ENCODE measurements around the gene AP2B1. TPM values are rescaled to one million over a fixed set of nuclear protein-coding genes. Genes with fewer than 3 reads are reported as not detected.
"Not testable (repeated sequence)": the region's sequence is repeated elsewhere in the genome, so short reads cannot be mapped to it uniquely, and the experiment has no call there.

The AP2B1 gene
- total RNA-seq, 2 experiments from 2014 or later, result 161 to 172 TPM

DNA sequence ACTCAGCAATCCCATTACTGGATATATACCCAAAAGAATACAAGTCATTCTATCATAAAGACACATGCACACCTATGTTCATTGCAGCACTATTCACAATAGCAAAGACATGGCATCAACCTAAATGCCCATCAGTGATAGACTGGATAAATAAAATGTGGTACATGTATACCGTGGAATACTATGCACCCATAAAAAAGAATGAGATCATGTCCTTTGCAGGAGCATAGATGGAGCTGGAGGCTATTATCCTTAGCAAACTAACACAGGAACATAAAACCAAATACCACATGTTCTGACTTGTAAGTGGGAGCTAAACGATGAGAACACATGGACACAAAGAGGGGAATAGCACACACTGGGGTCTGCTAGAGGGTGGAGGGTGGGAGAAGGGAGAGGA, 116.2 kb downstream of the AP2B1 start:
- H3K27me3 Mint-ChIP-seq (ENCODE audit: low read depth); ATAC-seq; H3K4me3 Mint-ChIP-seq; H3K9me3 Mint-ChIP-seq (ENCODE audit: insufficient read depth); H3K4me1 Mint-ChIP-seq (ENCODE audit: low read depth); H3K27ac Mint-ChIP-seq; POLR2A ChIA-PET; DNase-seq: not testable (repeated sequence)
- H3K36me3 Mint-ChIP-seq (ENCODE audit: low read depth), result peaks cover 20% of the 10 kb centered on the region
- CTCF ChIA-PET, result interaction anchor here (1.5 kb wide), 1 partner anchor 44 kb away, joined by 3 read pairs; no protein-coding TSS in a partner anchor

DNA sequence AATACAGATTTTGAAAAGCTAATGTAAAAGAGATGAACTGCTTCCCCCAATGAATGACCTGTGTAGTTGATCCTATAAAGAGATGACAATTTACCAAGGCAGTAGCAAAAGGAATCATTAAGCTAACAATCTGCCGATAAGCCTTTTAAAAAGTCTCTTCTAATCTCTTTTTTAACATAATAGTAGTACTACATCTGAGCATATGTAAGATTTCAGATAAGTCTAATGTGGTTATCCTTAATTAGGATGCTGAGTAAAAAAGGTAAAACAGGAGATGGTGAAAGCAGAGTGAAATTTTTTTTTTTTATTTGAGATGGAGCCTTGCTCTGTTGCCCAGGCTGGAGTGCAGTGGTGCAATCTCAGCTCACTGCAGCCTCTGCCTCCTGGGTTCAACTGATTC, 118.1 kb downstream of the AP2B1 start:
- Mint-ChIP-seq H3K4me1 (ENCODE audit: low read depth) (peaks cover 9% of the 10 kb centered on the region), H3K27ac (no peak overlapping the region), H3K9me3 (ENCODE audit: insufficient read depth) (no peaks in the 10 kb centered on the region), H3K4me3 (no peak overlapping the region), H3K27me3 (ENCODE audit: low read depth) (no peaks in the 10 kb centered on the region), H3K36me3 (ENCODE audit: low read depth) (peaks cover 24% of the 10 kb centered on the region)
- ATAC-seq (no peak), DNase-seq (no peak)
- ChIA-PET CTCF (interaction anchor here (0.7 to 1.5 kb wide), 5 partner anchors 9 to 353 kb away, joined by 3 to 5 read pairs (median 3); no protein-coding TSS in a partner anchor), POLR2A (no interaction called here)

DNA sequence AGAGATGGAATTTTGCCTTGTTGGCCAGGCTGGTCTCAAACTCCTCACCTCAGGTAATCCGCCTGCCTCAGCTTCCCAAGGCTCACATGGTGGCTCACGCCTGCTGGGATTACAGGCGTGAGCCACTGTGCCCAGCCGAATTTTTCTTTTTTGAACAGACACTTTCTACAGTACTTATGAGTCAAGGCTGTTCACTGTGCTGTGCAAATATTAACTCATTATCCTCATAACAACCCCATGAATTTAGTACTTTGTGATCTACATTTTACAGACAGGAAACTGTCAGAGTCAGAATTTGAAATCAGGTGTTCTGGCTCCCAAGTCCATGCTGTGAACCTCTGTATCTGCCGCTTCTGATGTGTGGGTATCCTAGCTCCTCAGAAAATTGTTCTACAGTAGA, 118.6 kb downstream of the AP2B1 start:
- CTCF ChIA-PET, result interaction anchor here (1.0 to 1.5 kb wide), 4 partner anchors 8 to 61 kb away, joined by 3 to 5 read pairs (median 4); no protein-coding TSS in a partner anchor
- Mint-ChIP-seq H3K36me3 (ENCODE audit: low read depth) (peaks cover 28% of the 10 kb centered on the region), H3K9me3 (ENCODE audit: insufficient read depth) (no peaks in the 10 kb centered on the region), H3K4me1 (ENCODE audit: low read depth) (peaks cover 9% of the 10 kb centered on the region), H3K27me3 (ENCODE audit: low read depth) (no peaks in the 10 kb centered on the region), H3K27ac (no peak overlapping the region), H3K4me3 (no peak overlapping the region)
- DNase-seq (no peak), ATAC-seq (no peak)
- POLR2A ChIA-PET, result no interaction called here

DNA sequence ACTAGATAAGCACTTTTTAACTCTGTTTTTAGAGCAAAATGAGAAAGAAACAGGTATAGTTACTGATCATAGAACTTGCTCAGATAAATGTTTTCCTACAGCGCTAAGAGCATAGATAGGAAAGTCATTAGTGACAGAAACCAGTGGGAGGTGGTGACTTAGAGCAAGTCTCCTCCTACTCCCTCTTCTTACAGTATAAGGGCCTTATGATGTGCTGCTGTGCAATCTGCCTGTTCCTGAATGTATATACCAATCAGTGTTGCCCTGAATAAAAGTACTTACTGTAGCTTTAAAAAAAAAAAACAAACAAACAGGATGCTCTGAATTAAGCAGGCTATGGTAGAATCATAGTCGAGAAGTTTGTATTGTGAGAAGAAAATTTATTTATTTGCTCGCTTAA, 121.0 kb downstream of the AP2B1 start:
- ChIA-PET POLR2A (no interaction called here), CTCF (interaction anchor here (1.2 kb wide), 2 partner anchors 10 to 39 kb away, joined by 3 to 5 read pairs; no protein-coding TSS in a partner anchor)
- no peaks in the 10 kb centered on the region for H3K27me3 Mint-ChIP-seq (ENCODE audit: low read depth)
- peaks cover 22% of the 10 kb centered on the region for H3K36me3 Mint-ChIP-seq (ENCODE audit: low read depth)
- H3K4me1 Mint-ChIP-seq (ENCODE audit: low read depth), result peaks cover 9% of the 10 kb centered on the region
- no peak overlapping the region for H3K27ac Mint-ChIP-seq
- DNase-seq (no peak), ATAC-seq (no peak)
- no peaks in the 10 kb centered on the region for H3K9me3 Mint-ChIP-seq (ENCODE audit: insufficient read depth)
- no peak overlapping the region for H3K4me3 Mint-ChIP-seq

DNA sequence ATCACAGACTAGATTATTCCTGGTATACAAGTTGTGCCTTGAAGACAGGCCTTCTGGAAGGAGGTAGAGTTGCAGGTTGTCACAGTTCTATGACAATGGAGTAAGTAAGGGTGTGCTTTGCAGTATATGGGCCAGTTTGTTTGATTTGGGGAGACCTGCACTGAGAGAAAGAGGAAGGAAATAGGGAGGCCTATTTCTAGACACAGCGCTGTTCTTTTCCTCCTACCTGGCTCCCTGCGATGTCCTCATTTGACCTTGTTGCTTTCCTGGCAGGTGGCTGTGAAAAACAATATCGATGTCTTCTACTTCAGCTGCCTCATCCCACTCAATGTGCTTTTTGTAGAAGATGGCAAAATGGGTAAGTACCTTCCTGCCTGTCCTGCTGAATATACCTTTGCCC, 121.8 kb downstream of the AP2B1 start:
- Mint-ChIP-seq H3K9me3 (ENCODE audit: insufficient read depth) (no peaks in the 10 kb centered on the region), H3K36me3 (ENCODE audit: low read depth) (peaks cover 18% of the 10 kb centered on the region), H3K27ac (no peak overlapping the region), H3K4me1 (ENCODE audit: low read depth) (peaks cover 9% of the 10 kb centered on the region), H3K4me3 (no peak overlapping the region), H3K27me3 (ENCODE audit: low read depth) (no peaks in the 10 kb centered on the region)
- ATAC-seq (no peak), DNase-seq (no peak)
- CTCF ChIA-PET, result interaction anchor here (1.2 to 1.6 kb wide), 3 partner anchors 39 to 95 kb away, joined by 3 to 6 read pairs (median 5); no protein-coding TSS in a partner anchor
- POLR2A ChIA-PET, result no interaction called here

DNA sequence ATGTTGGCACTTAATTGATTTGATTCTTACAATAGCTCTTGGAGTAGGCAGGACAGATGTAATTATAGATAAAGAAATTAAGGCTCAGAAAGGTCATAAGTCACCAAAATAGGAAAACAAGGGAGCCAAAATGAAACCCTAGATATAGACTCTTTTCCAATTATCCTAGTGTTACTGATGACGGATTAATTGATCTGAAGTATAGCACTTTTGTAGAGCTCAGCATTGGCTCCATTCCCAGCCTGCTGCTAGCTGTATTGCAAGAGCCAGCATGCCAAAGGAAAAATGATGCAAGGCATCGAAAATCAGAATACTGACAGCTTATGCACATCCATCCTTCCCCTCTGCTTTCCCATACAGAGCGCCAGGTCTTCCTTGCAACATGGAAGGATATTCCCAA, 122.8 kb downstream of the AP2B1 start:
- ATAC-seq, result no peak
- Mint-ChIP-seq H3K36me3 (ENCODE audit: low read depth) (peaks cover 18% of the 10 kb centered on the region), H3K27ac (no peak overlapping the region), H3K4me3 (no peak overlapping the region), H3K9me3 (ENCODE audit: insufficient read depth) (no peaks in the 10 kb centered on the region), H3K4me1 (ENCODE audit: low read depth) (peaks cover 9% of the 10 kb centered on the region), H3K27me3 (ENCODE audit: low read depth) (no peaks in the 10 kb centered on the region)
- POLR2A ChIA-PET, result no interaction called here
- no peak for DNase-seq
- CTCF ChIA-PET, result interaction anchor here (1.1 to 1.6 kb wide), 3 partner anchors 54 to 260 kb away, joined by 3 to 6 read pairs (median 5); no protein-coding TSS in a partner anchor

DNA sequence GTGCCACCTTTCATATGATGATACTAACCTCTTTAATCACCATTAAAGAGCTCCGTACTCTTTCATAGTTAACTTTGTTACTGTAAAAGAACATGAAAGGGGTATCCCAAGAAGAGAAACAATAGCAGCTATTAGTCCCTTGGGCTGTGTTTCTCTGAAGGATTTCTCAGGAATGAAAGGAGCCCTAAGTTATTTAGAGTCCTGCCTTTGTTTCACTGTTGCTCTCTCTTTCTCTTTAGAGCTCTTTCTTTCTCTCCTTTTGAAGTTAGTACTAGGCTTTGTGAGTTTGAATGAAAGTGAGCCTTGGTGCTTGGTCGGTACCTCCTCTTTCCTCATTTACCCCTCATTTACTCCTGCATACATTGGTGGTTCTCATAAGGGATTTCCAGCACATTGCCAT, 123.8 kb downstream of the AP2B1 start:
- H3K36me3 Mint-ChIP-seq (ENCODE audit: low read depth), result peaks cover 18% of the 10 kb centered on the region
- H3K4me3 Mint-ChIP-seq, result no peak overlapping the region
- ChIA-PET POLR2A (no interaction called here), CTCF (interaction anchor here (0.9 to 1.9 kb wide), 2 partner anchors 36 to 53 kb away, joined by 3 to 6 read pairs; no protein-coding TSS in a partner anchor)
- H3K27ac Mint-ChIP-seq, result no peak overlapping the region
- H3K4me1 Mint-ChIP-seq (ENCODE audit: low read depth), result peaks cover 7% of the 10 kb centered on the region
- H3K27me3 Mint-ChIP-seq (ENCODE audit: low read depth), result no peaks in the 10 kb centered on the region
- no peaks in the 10 kb centered on the region for H3K9me3 Mint-ChIP-seq (ENCODE audit: insufficient read depth)
- no peak for DNase-seq
- no peak for ATAC-seq

DNA sequence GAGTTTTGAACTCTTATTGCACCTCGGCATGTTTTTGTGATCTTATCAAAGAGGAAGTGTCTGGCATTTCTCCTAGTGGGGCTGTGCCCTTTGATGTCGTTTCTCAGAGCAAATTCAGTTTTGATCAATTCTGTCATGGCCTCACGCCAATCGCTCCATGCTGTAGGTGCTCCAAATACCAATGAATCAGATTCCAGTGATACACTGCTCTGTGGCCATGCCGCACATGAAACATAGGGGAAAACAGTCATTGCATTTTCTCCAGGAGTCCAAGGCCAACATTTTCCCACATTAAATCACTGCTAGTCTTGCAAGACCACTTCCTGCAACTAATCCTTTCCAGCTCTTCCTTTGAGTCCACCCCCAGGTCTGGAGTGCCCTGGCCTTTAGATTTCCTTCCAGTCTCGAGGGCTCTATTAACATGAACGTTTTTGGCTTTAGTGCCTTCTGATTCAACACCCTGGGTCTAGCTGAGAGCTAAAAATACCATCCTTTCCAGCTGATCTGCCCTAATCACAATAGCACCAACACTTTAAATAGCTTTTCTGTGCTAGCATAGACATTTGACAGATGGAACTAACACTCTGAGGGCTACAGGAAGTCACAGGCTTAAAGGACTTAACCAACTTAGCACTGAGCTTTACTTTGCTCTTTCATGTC, 126.1 kb downstream of the AP2B1 start:
- no peaks in the 10 kb centered on the region for H3K27me3 Mint-ChIP-seq (ENCODE audit: low read depth)
- DNase-seq, result no peak
- peaks cover 25% of the 10 kb centered on the region for H3K36me3 Mint-ChIP-seq (ENCODE audit: low read depth)
- no peak for ATAC-seq
- peaks cover 7% of the 10 kb centered on the region for H3K4me1 Mint-ChIP-seq (ENCODE audit: low read depth)
- H3K4me3 Mint-ChIP-seq, result no peak overlapping the region
- no peaks in the 10 kb centered on the region for H3K9me3 Mint-ChIP-seq (ENCODE audit: insufficient read depth)
- no peak overlapping the region for H3K27ac Mint-ChIP-seq
- CTCF ChIA-PET, result interaction anchor here (1.1 to 1.3 kb wide), 3 partner anchors 8 to 100 kb away, joined by 3 to 8 read pairs (median 4); no protein-coding TSS in a partner anchor
- POLR2A ChIA-PET, result no interaction called here

DNA sequence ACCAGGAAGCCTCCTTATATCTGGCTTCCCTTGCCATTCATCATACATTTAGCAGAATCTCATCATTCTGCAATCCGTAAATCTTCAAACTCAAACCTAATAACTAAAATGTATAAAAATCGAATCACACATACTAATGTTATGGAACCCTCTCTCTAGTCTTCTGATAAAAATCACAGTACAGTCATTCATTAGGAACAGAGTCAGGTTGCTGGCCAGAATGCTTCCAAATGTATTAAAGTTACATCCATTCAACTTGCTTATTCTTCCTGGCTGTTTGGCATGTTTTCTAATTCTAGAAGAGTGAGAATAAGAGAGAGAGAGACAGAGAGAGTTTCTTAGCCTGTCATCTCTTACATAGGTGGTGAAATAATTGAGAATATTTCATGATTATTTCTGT, 127.9 kb downstream of the AP2B1 start:
- no peak for ATAC-seq
- Mint-ChIP-seq H3K27me3 (ENCODE audit: low read depth) (no peaks in the 10 kb centered on the region), H3K4me1 (ENCODE audit: low read depth) (no peaks in the 10 kb centered on the region), H3K4me3 (no peak overlapping the region), H3K9me3 (ENCODE audit: insufficient read depth) (no peaks in the 10 kb centered on the region), H3K27ac (no peak overlapping the region), H3K36me3 (ENCODE audit: low read depth) (peaks cover 28% of the 10 kb centered on the region)
- ChIA-PET POLR2A (no interaction called here), CTCF (no interaction called here)
- no peak for DNase-seq

DNA sequence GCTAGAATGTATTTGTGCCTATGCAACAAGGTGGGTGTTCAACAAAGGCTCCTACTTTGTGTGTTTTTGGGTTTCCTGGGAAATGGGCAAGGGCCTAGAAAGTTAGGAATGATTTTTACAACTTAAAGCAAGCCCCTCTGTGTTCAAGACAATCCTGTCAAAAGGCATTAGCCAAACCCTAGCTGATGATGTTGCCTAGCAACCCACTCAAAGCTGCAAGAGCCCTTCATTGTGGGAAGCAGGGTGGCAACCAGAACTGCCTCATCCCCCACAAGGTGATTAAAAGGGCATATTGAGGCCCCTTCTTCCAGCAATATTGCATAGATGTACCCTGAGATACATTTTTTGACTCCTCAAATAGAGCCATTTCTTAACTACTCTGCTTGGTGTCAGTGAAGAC, 128.3 kb downstream of the AP2B1 start:
- Mint-ChIP-seq H3K9me3 (ENCODE audit: insufficient read depth) (no peaks in the 10 kb centered on the region), H3K36me3 (ENCODE audit: low read depth) (peaks cover 26% of the 10 kb centered on the region), H3K4me1 (ENCODE audit: low read depth) (no peaks in the 10 kb centered on the region), H3K27me3 (ENCODE audit: low read depth) (no peaks in the 10 kb centered on the region), H3K27ac (no peak overlapping the region), H3K4me3 (no peak overlapping the region)
- ChIA-PET POLR2A (no interaction called here), CTCF (interaction anchor here (0.8 kb wide), 1 partner anchor 48 kb away, joined by 4 read pairs; no protein-coding TSS in a partner anchor)
- DNase-seq (no peak), ATAC-seq (no peak)

DNA sequence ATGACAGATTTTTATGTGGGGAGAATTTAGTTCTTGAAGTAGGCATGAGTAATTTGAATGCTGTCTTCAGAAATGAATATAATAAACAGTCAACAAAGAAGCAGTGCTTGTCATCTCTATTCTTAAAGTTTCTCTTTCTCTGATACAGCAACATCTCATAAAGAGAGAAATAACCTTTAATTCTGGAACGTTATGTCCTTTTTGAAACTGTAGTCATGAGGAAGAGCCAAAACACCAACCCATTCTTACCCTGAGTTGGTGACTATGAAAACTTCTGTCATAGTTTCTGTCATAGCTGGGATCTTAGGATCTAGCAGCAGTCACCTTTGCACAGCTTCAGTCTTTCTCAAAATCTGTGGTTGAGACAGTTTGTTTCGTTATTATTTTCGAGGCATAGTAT, 129.1 kb downstream of the AP2B1 start:
- CTCF ChIA-PET, result interaction anchor here (3.8 kb wide), 1 partner anchor 48 kb away, joined by 16 read pairs; no protein-coding TSS in a partner anchor
- ATAC-seq, result no peak
- Mint-ChIP-seq H3K4me1 (ENCODE audit: low read depth) (no peaks in the 10 kb centered on the region), H3K36me3 (ENCODE audit: low read depth) (peaks cover 25% of the 10 kb centered on the region), H3K27me3 (ENCODE audit: low read depth) (no peaks in the 10 kb centered on the region), H3K27ac (no peak overlapping the region), H3K4me3 (no peak overlapping the region), H3K9me3 (ENCODE audit: insufficient read depth) (no peaks in the 10 kb centered on the region)
- no peak for DNase-seq
- POLR2A ChIA-PET, result no interaction called here

DNA sequence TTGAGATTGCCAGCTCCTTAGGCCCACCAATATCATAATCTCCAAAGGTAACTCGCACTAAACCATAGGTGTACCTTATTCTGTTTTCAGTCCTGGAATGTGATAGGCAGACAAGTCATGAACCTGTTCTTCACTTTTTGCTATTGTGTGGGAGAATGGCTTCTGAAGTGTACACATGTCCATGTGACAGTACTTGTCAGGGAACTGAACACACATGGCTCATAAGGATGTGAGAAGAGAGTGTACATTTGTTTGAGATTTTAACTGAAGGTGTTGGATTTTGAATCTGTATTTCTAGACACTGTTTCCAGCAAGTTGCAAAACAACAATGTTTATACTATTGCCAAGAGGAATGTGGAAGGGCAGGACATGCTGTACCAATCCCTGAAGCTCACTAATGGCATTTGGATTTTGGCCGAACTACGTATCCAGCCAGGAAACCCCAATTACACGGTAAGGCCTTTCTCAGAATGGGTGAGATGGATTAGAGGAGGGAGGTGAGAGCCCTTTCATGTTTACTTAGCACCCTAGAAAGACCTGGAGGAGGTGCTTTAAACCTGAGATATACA, 129.9 kb downstream of the AP2B1 start:
- Mint-ChIP-seq H3K4me3 (no peak overlapping the region), H3K27ac (no peak overlapping the region), H3K9me3 (ENCODE audit: insufficient read depth) (no peaks in the 10 kb centered on the region), H3K27me3 (ENCODE audit: low read depth) (no peaks in the 10 kb centered on the region), H3K36me3 (ENCODE audit: low read depth) (peaks cover 26% of the 10 kb centered on the region), H3K4me1 (ENCODE audit: low read depth) (no peaks in the 10 kb centered on the region)
- ATAC-seq (no peak), DNase-seq (no peak)
- CTCF ChIA-PET, result interaction anchor here (1.3 to 3.8 kb wide), 4 partner anchors 9 to 103 kb away, joined by 3 to 16 read pairs (median 6); no protein-coding TSS in a partner anchor
- POLR2A ChIA-PET, result no interaction called here

Measured in activated CD8-positive, alpha-beta T cell treated with anti-CD3 and anti-CD28 coated beads, Interleukin-2, amount 10 ng/mL, durations not matched to agents 7 days and 5 days (primary cell).